Measurements from ENCODE around the gene ZSCAN25. TPM values are rescaled to one million over a fixed set of nuclear protein-coding genes. Genes with fewer than 3 reads are reported as not detected.
"Not testable (repeated sequence)": the region's sequence is repeated elsewhere in the genome, so short reads cannot be mapped to it uniquely, and the experiment has no call there.

The ZSCAN25 gene
- polyA plus RNA-seq (2013, experiment 1 of 4), result 15.1 TPM
- polyA plus RNA-seq (2013, experiment 2 of 4), result 19.6 TPM
- polyA plus RNA-seq (2013, experiment 3 of 4), result 11.5 TPM
- 12.7 TPM for polyA plus RNA-seq (2013, experiment 4 of 4)

GRCh38 chr7:99616359-99617191 lies at the start of gene ZSCAN25:
Gene ZSCAN25, plus strand, starts transcription at chr7:99616946. Its CDS starts 2,661 bp downstream, at chr7:99619607.
- Histone ChIP-seq H3K4me3 (ENCODE audit: insufficient read depth, low read depth, low read length) (peak within 1 kb of the TSS; percentile 97), H3K36me3 (ENCODE audit: control insufficient read depth, insufficient read depth, low read length) (peaks cover 22% of the 10 kb centered on the region), H3K4me1 (ENCODE audit: control insufficient read depth, insufficient read depth, low read length) (no peaks in the 10 kb centered on the region), H3K27ac (ENCODE audit: insufficient read depth, low read depth, low read length, poor library complexity, severe bottlenecking) (peak within 1 kb of the TSS; percentile 88), H3K27me3 (ENCODE audit: control insufficient read depth, insufficient read depth, low read length, poor library complexity, severe bottlenecking) (no peaks in the 10 kb centered on the region), H3K9me3 (ENCODE audit: control insufficient read depth, low read length) (no peaks in the 10 kb centered on the region)
- WGBS, 2 experiments, result 1% methylated on average over 60 of the region's 60 CpGs

- H3K4me3 ChIP-seq (ENCODE audit: insufficient read depth, low read depth, low read length); H3K9me3 ChIP-seq (ENCODE audit: control insufficient read depth, low read length); H3K27me3 ChIP-seq (ENCODE audit: control insufficient read depth, insufficient read depth, low read length, poor library complexity, severe bottlenecking); H3K27ac ChIP-seq (ENCODE audit: insufficient read depth, low read depth, low read length, poor library complexity, severe bottlenecking); H3K4me1 ChIP-seq (ENCODE audit: control insufficient read depth, insufficient read depth, low read length): not testable (repeated sequence)
- 88 to 94% methylated on average over 6 to 7 of the region's 7 CpGs for WGBS, 2 experiments
- peaks cover 29% of the 10 kb centered on the region for H3K36me3 ChIP-seq (ENCODE audit: control insufficient read depth, insufficient read depth, low read length)
Observed at GRCh38 chr7:99568770-99569169, 48.0 kb upstream of the ZSCAN25 start.

GRCh38 chr7:99571768-99572167 lies 45.0 kb upstream of the ZSCAN25 start:
- Histone ChIP-seq H3K4me3 (ENCODE audit: insufficient read depth, low read depth, low read length) (no peak overlapping the region), H3K36me3 (ENCODE audit: control insufficient read depth, insufficient read depth, low read length) (peaks cover 20% of the 10 kb centered on the region)
- WGBS, 2 experiments, result 95 to 99% methylated on average over 3 of the region's 3 CpGs

GRCh38 chr7:99573257-99573656 lies 43.5 kb upstream of the ZSCAN25 start:
- H3K4me1 ChIP-seq (ENCODE audit: control insufficient read depth, insufficient read depth, low read length), result no peaks in the 10 kb centered on the region
- H3K4me3 ChIP-seq (ENCODE audit: insufficient read depth, low read depth, low read length), result no peak overlapping the region
- H3K9me3 ChIP-seq (ENCODE audit: control insufficient read depth, low read length), result no peaks in the 10 kb centered on the region
- 83% methylated on average over 1 of the region's 1 CpG; no CpG with 5 or more reads in 1 of the 2 experiments for WGBS, 2 experiments
- H3K27me3 ChIP-seq (ENCODE audit: control insufficient read depth, insufficient read depth, low read length, poor library complexity, severe bottlenecking), result no peaks in the 10 kb centered on the region
- peaks cover 20% of the 10 kb centered on the region for H3K36me3 ChIP-seq (ENCODE audit: control insufficient read depth, insufficient read depth, low read length)
- H3K27ac ChIP-seq (ENCODE audit: insufficient read depth, low read depth, low read length, poor library complexity, severe bottlenecking), result no peak overlapping the region

More at GRCh38 chr7:99571768-99572167, 45.0 kb upstream of the ZSCAN25 start:
- no peaks in the 10 kb centered on the region for H3K9me3 ChIP-seq (ENCODE audit: control insufficient read depth, low read length)
- no peaks in the 10 kb centered on the region for H3K27me3 ChIP-seq (ENCODE audit: control insufficient read depth, insufficient read depth, low read length, poor library complexity, severe bottlenecking)
- no peak overlapping the region for H3K27ac ChIP-seq (ENCODE audit: insufficient read depth, low read depth, low read length, poor library complexity, severe bottlenecking)
- no peaks in the 10 kb centered on the region for H3K4me1 ChIP-seq (ENCODE audit: control insufficient read depth, insufficient read depth, low read length)

- Histone ChIP-seq H3K27me3 (ENCODE audit: control insufficient read depth, insufficient read depth, low read length, poor library complexity, severe bottlenecking) (no peaks in the 10 kb centered on the region), H3K27ac (ENCODE audit: insufficient read depth, low read depth, low read length, poor library complexity, severe bottlenecking) (no peak overlapping the region), H3K4me3 (ENCODE audit: insufficient read depth, low read depth, low read length) (no peak overlapping the region), H3K9me3 (ENCODE audit: control insufficient read depth, low read length) (no peaks in the 10 kb centered on the region), H3K4me1 (ENCODE audit: control insufficient read depth, insufficient read depth, low read length) (no peaks in the 10 kb centered on the region), H3K36me3 (ENCODE audit: control insufficient read depth, insufficient read depth, low read length) (peaks cover 13% of the 10 kb centered on the region)
- 77 to 84% methylated on average over 3 of the region's 3 CpGs for WGBS, 2 experiments
Observed at GRCh38 chr7:99576251-99576650, 40.5 kb upstream of the ZSCAN25 start.

- 83 to 89% methylated on average over 8 to 10 of the region's 10 CpGs for WGBS, 2 experiments
- Histone ChIP-seq H3K27ac (ENCODE audit: insufficient read depth, low read depth, low read length, poor library complexity, severe bottlenecking) (no peak overlapping the region), H3K9me3 (ENCODE audit: control insufficient read depth, low read length) (no peaks in the 10 kb centered on the region), H3K27me3 (ENCODE audit: control insufficient read depth, insufficient read depth, low read length, poor library complexity, severe bottlenecking) (no peaks in the 10 kb centered on the region), H3K4me1 (ENCODE audit: control insufficient read depth, insufficient read depth, low read length) (no peaks in the 10 kb centered on the region), H3K4me3 (ENCODE audit: insufficient read depth, low read depth, low read length) (peak overlapping the region; percentile 39), H3K36me3 (ENCODE audit: control insufficient read depth, insufficient read depth, low read length) (no peaks in the 10 kb centered on the region)
Observed at GRCh38 chr7:99579281-99579955, 37.3 kb upstream of the ZSCAN25 start.

GRCh38 chr7:99579956-99580777 lies 36.6 kb upstream of the ZSCAN25 start:
- no peak overlapping the region for H3K27ac ChIP-seq (ENCODE audit: insufficient read depth, low read depth, low read length, poor library complexity, severe bottlenecking)
- 9% methylated on average over 54 of the region's 54 CpGs for WGBS, 2 experiments
- peak overlapping the region; percentile 39 for H3K4me3 ChIP-seq (ENCODE audit: insufficient read depth, low read depth, low read length)
- no peaks in the 10 kb centered on the region for H3K36me3 ChIP-seq (ENCODE audit: control insufficient read depth, insufficient read depth, low read length)
- no peaks in the 10 kb centered on the region for H3K9me3 ChIP-seq (ENCODE audit: control insufficient read depth, low read length)
- no peaks in the 10 kb centered on the region for H3K4me1 ChIP-seq (ENCODE audit: control insufficient read depth, insufficient read depth, low read length)
- H3K27me3 ChIP-seq (ENCODE audit: control insufficient read depth, insufficient read depth, low read length, poor library complexity, severe bottlenecking), result no peaks in the 10 kb centered on the region

- H3K9me3 ChIP-seq (ENCODE audit: control insufficient read depth, low read length); H3K4me1 ChIP-seq (ENCODE audit: control insufficient read depth, insufficient read depth, low read length); H3K27me3 ChIP-seq (ENCODE audit: control insufficient read depth, insufficient read depth, low read length, poor library complexity, severe bottlenecking); H3K36me3 ChIP-seq (ENCODE audit: control insufficient read depth, insufficient read depth, low read length); H3K27ac ChIP-seq (ENCODE audit: insufficient read depth, low read depth, low read length, poor library complexity, severe bottlenecking): not testable (repeated sequence)
- 40 to 45% methylated on average over 2 of the region's 4 CpGs for WGBS, 2 experiments
- H3K4me3 ChIP-seq (ENCODE audit: insufficient read depth, low read depth, low read length), result peak overlapping the region; percentile 39
Observed at GRCh38 chr7:99580778-99581332, 35.9 kb upstream of the ZSCAN25 start.

- H3K4me1 ChIP-seq (ENCODE audit: control insufficient read depth, insufficient read depth, low read length), result no peaks in the 10 kb centered on the region
- 94% methylated on average over 3 of the region's 3 CpGs; no CpG with 5 or more reads in 1 of the 2 experiments for WGBS, 2 experiments
- H3K9me3 ChIP-seq (ENCODE audit: control insufficient read depth, low read length), result no peaks in the 10 kb centered on the region
- no peak overlapping the region for H3K4me3 ChIP-seq (ENCODE audit: insufficient read depth, low read depth, low read length)
- no peak overlapping the region for H3K27ac ChIP-seq (ENCODE audit: insufficient read depth, low read depth, low read length, poor library complexity, severe bottlenecking)
- H3K27me3 ChIP-seq (ENCODE audit: control insufficient read depth, insufficient read depth, low read length, poor library complexity, severe bottlenecking), result no peaks in the 10 kb centered on the region
- H3K36me3 ChIP-seq (ENCODE audit: control insufficient read depth, insufficient read depth, low read length), result no peaks in the 10 kb centered on the region
Observed at GRCh38 chr7:99588868-99589267, 27.9 kb upstream of the ZSCAN25 start.

Data from ectodermal cell (in vitro differentiated cells).